ENCODE results near the gene NRIP3.
"Not testable (repeated sequence)": the region's sequence is repeated elsewhere in the genome, so short reads cannot be mapped to it uniquely, and the experiment has no call there.

NRIP3 gene

DNA sequence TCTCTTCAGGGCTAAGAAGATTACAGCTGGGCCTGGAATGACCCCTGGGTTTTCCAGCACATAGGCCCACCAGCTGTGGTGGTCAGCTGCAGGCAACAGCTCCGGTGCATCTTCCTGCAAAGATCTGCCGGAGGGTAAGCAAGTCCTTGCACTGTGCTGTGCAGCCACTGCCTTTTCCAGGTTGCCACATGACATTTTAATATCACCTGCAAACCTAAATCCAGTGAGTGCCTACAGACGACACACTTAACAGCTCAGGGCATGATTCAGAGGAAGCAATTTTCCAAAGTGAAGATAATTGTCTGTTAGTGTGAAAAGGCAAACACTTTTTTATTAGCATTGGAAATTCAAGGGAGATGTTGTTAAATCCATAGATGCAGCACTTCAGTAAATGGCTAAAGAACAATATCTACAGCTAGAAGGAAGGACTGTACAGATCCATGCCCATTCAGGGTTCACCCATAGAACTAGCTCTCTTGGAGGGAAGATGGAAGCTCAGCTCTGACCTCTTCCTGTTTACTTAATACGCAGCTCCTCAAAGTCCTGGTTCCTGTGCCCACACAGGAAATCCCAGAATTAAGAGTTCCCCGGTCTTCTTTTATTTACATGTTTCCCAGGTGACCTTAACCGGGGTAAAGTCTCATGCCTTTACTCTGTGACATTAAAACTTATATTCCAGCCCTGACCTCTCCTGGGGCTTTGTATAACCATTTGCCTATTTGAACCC lies 13.3 kb upstream of the NRIP3 start:
- no peak for DNase-seq (ENCODE audit: low read depth in 1 of 2, low spot score in 1 of 2)

DNA sequence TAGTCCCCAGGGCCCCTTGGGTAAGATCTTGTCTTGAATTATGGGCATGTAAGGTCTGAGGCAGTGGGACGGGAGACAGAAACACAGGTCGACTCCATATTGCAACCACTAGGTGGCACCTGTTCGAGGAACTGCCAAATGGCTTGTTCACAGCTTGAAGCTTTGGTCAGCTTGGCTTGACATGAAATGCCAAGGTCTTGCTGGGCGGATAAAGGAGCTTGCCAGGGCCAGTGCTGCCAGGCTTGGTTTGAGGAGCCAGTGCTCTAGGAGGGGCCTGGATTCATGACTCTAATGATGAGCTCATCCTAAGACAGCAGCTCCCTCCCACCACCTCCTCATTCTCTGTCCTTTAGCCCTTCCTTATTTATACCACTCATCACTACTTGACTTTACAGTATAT lies 11.9 kb upstream of the NRIP3 start:
- peak; percentile 9 to 11 for DNase-seq (ENCODE audit: low read depth in 1 of 2, low spot score in 1 of 2)

DNA sequence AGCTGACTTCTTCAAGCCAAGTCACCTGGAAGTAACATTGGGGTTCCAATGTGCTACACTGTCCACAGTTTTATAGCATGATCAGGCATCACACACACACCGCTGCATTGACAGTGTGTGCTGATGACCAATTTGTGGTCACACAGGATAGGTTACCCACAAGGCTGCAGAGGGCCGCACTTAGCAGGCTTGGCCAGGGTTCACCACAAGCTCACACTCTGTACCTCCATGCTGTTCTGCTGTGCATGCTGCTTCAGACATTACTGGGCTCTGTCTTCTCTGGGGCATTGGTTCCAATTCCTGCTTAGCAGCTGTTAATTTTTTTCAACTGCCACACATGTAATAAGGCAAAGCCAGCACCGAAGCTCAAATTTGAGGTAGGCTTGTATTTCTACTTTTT lies 11.0 kb upstream of the NRIP3 start:
- no peak for DNase-seq (ENCODE audit: low read depth in 1 of 2, low spot score in 1 of 2)

DNA sequence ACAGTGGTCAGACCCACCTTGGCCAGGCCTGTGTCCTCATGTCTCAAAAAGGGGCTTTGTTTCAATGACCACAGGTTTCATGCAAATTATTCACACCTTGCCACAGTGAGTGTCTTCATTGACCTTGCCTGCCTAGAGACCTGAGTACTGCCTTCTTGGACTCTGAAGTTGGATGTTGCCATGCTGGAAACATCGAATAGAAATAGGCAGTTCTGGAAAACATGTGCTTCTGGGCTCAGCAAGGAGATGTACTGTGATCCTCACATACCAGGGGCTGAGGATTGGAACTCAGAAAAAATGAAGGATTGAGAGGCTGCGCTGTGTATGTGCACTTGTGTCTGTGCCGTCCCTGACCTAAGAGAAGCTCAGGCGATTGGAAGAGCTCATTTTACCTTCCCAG lies 9.6 kb upstream of the NRIP3 start:
- DNase-seq (ENCODE audit: low read depth in 1 of 2, low spot score in 1 of 2): no peak

DNA sequence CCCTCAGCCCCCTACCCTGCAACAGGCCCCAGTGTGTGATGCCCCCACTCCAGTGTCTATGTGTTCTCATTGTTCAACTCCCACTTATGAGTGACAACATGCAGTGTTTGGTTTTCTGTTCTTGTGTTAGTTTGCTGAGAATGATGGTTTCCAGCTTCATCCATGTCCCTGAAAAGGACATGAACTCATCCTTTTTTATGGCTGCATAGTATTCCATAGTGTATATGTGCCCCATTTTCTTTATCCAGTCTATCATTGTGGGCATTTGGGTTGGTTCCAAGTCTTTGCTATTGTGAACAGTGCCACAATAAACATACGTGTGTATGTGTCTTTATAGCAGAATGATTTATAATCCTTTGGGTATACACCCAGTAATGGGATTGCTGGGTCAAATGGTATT lies 5.7 kb upstream of the NRIP3 start:
- not testable (repeated sequence) for DNase-seq (ENCODE audit: low read depth in 1 of 2, low spot score in 1 of 2)

DNA sequence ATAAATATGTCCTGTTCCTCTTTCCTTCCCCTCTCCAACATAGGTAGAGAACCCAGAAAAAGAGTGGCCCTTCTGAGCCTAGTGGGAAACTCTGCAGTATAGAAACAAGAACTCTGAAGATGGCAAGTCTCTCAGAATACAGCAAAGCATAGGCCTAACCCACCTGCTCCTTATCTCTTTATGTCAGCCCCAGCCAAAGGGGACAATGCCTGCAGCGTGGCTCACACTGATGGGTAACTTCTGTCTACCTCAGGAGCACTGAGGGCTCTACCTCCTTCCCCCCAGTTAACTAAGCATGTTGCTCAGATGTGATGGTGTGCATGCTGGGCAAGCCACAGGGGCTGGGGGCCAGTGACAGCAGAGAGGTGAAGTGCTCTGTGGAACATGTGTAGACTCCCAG lies 4.9 kb upstream of the NRIP3 start:
- DNase-seq (ENCODE audit: low read depth in 1 of 2, low spot score in 1 of 2): no peak

DNA sequence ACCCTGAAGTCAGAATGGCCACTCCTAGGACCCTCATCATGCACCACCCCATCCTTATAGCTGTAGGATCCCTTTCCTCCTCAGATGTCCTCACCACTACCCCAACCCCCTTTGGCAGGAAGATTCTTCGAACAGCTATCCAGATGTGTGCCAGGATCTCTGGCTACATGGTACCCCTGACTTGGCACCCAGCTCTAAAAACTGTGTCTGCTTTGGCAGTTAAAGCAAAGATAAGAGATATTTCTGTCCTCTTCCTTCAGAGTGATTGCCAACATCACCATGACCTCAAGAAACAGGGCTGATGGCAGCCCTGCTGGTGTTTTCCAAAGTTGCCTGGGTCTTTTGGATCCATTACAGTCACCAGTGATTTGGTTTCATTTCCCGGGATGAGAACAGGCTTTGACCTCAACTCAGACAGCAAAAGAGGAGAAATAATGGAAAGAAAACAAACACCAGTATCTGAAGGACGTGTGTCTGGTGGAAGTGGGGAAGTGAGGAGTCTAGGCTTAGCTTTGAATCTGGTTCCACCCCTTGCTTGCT lies 4.3 kb upstream of the NRIP3 start:
- DNase-seq (ENCODE audit: low read depth in 1 of 2, low spot score in 1 of 2): no peak

DNA sequence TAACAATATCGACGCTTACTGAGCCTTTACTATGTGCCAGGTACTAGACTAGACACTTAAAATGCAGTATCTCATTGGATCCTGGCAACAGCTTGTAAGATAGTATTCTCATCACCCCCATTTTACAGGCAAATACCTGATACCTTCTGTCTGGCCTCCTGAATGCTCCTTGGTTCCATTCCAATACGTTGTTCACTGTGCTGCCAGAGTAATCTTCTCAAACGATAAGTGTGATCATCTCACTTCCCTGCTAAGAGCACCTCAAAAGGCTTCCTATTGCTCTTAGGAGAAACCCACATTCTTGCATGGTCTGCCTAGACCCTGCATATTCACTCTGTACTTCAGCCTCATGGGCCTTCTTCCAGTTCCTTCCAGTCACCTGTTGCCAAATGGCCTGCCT lies 1.3 kb upstream of the NRIP3 start:
- no peak for DNase-seq (ENCODE audit: low read depth in 1 of 2, low spot score in 1 of 2)

DNA sequence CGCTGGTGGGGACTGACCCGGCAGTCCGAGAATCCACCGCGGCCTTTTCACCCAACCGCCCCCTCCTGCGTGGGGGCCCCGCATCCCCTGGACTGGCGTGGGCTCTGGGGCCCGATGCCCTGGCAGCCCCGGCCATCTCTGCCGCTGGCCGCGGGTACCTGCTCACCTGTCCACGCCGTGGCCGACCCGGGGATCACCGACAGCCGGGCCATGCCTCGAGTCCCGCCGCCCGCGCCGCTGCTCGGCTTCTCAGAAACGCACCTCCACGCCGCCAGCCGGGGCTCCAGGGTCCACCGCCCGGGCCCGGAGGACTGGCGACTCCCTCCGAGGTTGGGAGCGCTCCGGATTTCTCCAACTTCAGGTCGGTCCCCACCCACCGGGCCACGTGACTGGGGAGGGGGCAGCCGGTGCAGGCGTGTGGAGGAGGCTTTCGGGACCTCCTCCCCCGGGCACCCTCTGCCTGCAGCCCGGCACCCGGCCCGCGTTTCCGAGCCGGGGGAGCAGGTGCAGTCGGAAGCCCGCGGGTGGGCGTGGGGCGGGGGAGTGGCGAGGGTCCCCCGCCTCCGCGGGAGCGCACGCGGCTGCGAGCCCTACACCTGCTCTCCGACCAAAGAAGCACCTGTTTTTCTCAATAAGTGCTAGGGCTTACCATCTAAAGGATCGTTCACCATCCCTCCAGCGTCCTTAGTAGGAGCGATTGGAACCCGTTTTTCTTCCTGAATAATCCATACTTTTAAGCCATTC lies 554 bp upstream of the NRIP3 start:
- DNase-seq (ENCODE audit: low read depth in 1 of 2, low spot score in 1 of 2): peak in 1 of 2 donors; percentile 11

DNA sequence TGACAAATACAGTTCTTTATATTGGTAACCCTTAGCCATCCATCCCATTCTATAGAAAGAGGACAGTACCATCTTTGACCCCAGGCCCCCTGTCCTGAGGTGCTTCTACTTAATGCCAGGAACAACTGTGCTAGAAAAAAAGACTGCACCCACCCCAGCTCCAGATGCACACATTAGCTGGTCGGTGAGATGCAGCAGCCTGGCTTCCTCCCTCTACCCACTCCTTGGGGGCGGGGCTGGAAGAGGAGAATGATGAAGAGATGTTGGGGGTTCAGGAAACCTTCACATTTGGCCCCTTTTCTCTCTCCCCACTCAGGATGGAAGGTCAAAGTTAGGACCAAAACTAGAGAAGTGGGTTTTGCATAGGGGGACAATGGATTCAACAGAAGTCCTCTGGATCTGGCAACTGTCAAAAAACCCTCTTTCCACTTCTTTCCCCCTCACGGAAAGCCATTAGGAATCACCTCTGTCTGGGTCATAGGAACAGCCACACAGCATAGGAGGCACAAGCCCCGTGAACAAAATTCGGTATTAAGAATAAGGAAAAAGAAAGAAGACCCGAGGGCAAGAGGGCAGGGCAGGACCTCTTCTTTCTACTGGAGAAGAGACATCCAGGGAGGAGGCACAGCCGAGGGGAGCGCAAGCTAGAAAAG lies 755 bp downstream of the NRIP3 start:
- DNase-seq (ENCODE audit: low read depth in 1 of 2, low spot score in 1 of 2): no peak

DNA sequence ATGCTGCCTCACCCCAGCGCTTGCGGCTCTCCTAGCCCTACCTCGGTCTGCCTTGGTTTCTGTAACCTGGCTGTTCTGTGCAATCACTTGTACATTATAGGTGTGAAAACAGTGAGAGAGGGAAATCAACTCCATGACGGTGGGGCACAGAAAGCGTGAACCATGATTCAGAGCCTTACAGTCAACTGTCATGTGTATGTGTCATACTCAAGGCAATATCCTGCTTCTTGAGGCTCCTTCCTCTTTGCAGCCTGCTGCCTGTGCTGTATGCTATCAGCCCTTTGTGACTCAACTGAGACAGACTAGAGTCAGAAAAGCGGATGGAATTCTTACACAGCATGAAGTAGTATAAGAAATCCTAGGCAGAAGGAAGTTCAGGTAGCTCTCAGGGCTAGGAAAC lies 2.1 kb downstream of the NRIP3 start:
- DNase-seq (ENCODE audit: low read depth in 1 of 2, low spot score in 1 of 2): no peak

DNA sequence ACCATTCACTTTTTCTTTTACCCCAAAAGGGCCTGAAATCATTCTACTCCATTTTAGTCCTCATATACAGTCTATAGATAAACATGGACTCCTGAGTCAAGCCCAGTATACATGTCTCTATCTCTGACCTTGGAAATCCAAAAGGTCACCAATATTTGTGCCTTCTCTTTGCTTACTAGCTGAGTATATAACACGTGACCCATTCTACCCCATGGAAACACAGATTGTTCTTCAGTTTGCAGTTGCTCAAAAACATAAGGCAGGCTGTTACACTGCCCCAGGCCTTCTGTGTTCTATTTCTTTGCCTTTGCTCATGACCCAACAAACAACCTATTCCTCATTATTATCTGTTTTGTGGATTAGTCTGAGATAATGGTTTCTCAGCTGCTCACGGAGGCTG lies 5.8 kb downstream of the NRIP3 start:
- DNase-seq (ENCODE audit: low read depth in 1 of 2, low spot score in 1 of 2): no peak

DNA sequence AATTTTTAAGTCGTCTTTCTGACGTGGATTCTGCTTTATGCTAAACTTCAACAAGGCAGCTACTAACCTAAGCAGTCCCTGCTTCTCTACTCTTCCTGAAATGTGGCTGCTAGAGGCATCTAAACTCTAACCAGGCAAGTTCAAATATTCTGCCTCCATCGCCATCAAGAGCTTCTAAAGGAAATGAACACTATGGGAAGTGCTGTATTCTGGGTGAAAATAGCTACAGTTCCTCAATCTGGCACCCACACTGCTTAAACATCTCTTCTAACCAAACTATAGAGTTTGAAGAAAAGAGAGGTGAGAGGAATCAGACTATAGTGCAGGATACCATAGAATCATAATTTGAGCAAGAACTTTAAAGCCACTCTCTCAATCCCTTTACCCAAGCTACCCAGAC lies 6.3 kb downstream of the NRIP3 start:
- no peak for DNase-seq (ENCODE audit: low read depth in 1 of 2, low spot score in 1 of 2)

DNA sequence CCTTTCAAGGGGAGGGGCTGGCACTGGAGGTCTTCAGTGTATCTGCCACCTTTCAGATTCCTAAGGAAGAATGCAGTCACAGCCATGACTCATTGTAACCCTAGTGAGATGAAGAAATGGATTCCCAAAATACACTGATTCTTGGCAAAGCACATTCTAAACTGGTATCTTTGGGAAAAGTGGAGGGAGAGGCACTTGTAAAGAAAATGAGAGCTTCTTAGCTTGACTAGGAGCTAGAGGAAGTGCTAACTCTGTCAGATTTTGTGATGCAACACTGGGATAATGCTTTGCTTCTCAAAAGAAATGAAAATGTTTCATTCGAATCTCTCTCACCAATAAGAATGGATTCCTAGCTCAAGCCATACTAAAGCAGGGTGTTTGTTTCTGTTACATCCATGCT lies 14.3 kb downstream of the NRIP3 start:
- no peak for DNase-seq (ENCODE audit: low read depth in 1 of 2, low spot score in 1 of 2)

DNA sequence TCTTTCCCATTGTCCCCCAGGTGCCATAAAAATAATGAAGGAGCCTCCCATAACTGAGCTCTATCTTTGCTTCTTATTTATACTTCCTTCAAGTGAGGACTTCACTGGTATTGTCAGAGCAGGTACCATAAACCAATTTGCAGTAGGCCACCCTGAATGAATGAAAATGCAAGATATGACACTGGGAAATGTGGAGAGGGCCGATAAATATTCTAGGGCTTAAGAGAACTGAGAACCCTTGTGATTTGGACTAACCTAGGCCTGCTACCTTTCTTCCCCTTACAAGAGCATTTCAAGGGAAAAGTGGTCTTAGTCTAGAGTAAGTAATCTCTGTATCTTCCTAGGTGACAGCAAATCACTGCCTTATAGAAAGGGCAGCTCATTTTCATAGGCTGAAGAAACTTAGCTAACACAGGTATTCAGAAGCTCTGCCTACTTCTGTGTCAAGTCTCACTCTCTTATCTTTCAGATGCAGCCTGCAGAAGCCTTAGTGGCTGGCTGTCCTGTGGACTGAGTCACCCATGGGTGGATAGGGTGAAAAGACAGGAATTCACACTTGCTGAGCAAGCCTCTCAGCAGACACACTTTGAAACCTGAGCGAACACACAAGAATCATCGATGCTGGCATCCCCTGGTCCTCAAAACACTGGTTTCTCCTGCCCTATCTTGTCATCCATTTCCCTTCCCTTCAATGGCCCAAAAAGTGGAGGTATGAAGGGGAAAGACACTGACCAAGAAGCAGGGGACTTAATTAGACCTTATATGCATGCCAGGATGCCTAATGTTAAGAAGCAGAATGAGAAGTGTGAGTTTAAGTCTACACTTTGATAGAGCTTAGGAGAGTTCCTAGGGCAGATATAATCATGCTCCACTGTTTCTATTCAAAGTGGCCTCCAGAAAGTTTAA lies 15.2 kb downstream of the NRIP3 start:
- no peak for DNase-seq (ENCODE audit: low read depth in 1 of 2, low spot score in 1 of 2)

DNA sequence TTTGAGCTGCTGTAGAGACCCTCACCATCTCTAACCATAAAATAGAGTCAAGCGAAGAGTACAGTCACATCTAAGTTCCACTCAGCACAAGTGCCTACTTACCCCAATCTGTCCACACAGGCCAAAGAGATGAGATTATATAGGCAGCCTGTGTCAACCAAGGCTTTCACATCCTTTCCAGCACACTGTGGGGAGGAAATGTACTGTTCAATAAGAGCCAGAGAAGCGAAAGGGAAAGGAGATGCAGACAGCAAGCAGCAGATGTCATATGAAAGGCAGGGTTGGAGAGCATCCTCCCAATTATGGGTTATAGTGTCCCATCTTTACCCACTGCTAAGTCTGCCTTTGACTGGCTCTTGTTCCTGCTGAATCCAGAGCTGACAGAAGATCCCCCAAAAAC lies 16.4 kb downstream of the NRIP3 start:
- no peak for DNase-seq (ENCODE audit: low read depth in 1 of 2, low spot score in 1 of 2)

DNA sequence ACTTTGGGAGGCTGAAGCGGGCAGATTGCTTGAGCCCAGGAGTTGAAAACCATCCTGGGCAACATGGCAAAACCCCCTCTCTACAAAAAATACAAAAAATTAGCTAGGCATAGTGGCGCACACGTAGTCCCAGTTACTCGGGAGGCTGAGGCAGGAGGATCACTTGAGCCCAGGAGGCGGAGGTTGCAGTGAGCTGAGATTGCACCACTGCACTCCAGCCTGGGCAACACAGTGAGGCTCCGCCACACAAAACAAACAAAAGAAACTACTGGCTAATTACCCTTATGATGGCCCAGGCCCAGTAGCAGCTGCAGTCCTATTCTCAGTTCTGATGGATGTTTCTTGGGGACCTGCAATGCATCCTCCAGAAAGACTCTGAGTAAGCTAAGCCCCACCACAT lies 17.0 kb downstream of the NRIP3 start:
- DNase-seq (ENCODE audit: low read depth in 1 of 2, low spot score in 1 of 2): not testable (repeated sequence)

DNA sequence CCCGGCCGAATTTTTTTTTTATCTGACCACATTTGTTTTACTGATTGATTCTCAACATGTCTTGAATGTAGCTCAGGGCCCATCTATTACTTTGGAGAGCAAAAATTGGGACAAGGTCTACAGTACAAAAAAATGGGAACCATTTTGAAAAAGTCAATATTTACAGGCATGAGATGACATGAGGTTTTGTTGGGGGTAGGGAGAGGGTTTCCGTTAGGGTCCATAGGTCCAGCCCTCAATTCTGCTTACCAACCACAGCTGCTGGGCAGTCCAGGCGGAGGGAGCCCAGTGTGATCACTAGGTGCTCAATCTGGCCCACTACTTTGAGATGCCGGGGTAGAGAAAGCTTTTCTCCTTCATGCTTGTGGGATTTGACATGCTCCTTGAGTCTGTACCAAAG lies 18.3 kb downstream of the NRIP3 start:
- DNase-seq (ENCODE audit: low read depth in 1 of 2, low spot score in 1 of 2): no peak

DNA sequence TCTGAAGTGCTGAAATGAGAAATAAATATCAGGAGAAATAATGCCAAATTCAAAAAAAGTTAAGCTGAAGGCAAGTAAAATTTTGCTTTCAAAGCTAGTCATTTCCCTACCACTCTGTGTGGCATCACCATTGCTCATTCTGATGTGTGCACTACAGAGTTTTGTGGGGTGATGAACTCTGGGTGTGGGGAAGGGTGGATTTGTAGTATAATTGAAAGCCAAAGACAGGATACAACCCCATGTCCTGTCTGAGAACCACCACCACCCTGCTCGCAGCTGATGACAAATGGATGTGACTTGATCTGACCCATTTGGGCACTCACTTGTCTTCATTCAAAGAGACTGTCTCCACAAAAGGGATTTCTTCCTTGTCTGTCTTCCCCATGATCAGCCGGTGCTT lies 20.2 kb downstream of the NRIP3 start:
- no peak for DNase-seq (ENCODE audit: low read depth in 1 of 2, low spot score in 1 of 2)

DNA sequence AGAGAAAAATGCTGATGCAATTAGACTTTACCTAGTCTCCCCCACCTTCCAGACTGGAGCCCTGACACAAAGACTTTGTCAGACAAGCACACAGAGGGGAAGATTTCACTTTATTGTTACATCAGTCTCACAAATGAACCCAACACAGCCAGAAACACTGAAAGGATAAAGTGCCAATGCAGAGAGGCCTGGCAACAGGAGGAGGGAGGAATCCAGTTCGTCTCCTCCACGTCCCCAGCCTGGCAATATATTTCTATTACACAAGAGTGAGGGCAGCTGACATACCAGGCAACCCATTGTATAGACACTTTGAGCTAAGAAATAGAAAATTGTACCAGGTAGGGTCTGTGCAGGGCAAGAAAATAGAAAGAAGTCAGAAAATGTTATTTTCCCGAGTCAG lies 23.3 kb downstream of the NRIP3 start:
- DNase-seq (ENCODE audit: low read depth in 1 of 2, low spot score in 1 of 2): no peak

DNA sequence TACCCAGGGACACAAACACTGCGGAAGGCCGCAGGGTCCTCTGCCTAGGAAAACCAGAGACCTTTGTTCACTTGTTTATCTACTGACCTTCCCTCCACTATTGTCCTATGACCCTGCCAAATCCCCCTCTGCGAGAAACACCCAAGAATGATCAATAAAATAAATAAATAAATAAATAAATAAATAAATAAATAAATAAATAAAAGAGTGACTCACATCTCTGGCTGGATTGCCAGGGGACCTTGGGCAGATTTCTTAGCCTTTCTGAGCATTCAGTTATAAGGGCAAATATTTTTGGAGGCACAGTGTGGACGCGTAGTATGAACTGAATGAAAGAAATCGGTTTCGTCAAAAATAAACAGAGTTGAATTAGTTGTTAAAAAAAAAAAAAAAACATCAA lies 24.4 kb downstream of the NRIP3 start:
- not testable (repeated sequence) for DNase-seq (ENCODE audit: low read depth in 1 of 2, low spot score in 1 of 2)

Data from stimulated activated CD4-positive, alpha-beta T cell treated with anti-CD3 and anti-CD28 coated beads, Interleukin-15, amount 100 ng/mL, for 1 hour (primary cell).